Nephron (organoid): ENCODE results near the gene APEH.

Experiments used
- H3K27ac Mint-ChIP-seq, 3 experiments: 2 replicates each; pipeline ENCODE4 v1.8.0; 2020; ENCODE audit warnings: mixed read lengths in 3 of 3, mild to moderate bottlenecking in 2 of 3, moderate library complexity in 1 of 3
- H3K27me3 Mint-ChIP-seq: 2 replicates; pipeline ENCODE4 v1.8.0; 2021; ENCODE audit warnings: low read depth, mild to moderate bottlenecking, moderate library complexity, mixed read lengths
- H3K36me3 Mint-ChIP-seq: 2 replicates; pipeline ENCODE4 v1.8.0; 2020; ENCODE audit warnings: low read depth, mixed read lengths
- H3K4me1 Mint-ChIP-seq: 2 replicates; pipeline ENCODE4 v1.8.0; 2020; ENCODE audit warnings: mixed read lengths
- H3K4me3 Mint-ChIP-seq, 3 experiments: 2 replicates each; pipeline ENCODE4 v1.8.0; 2020; ENCODE audit warnings: mild to moderate bottlenecking in 3 of 3, mixed read lengths in 3 of 3, moderate library complexity in 2 of 3
- H3K9me3 Mint-ChIP-seq: 2 replicates; pipeline ENCODE4 v1.8.0; 2020; ENCODE audit warnings: mixed read lengths
- TF ChIP-seq, protein P1 (sequence below), 3 experiments: fragments of 200-600 bp; sonication (generic); IDR thresholded peaks; one replicate each; pipeline ENCODE4 v1.5.0; 2021; ENCODE audit warnings: antibody characterized with exemption in 3 of 3; ENCODE audit not compliant: unreplicated experiment in 3 of 3

The APEH gene

DNA sequence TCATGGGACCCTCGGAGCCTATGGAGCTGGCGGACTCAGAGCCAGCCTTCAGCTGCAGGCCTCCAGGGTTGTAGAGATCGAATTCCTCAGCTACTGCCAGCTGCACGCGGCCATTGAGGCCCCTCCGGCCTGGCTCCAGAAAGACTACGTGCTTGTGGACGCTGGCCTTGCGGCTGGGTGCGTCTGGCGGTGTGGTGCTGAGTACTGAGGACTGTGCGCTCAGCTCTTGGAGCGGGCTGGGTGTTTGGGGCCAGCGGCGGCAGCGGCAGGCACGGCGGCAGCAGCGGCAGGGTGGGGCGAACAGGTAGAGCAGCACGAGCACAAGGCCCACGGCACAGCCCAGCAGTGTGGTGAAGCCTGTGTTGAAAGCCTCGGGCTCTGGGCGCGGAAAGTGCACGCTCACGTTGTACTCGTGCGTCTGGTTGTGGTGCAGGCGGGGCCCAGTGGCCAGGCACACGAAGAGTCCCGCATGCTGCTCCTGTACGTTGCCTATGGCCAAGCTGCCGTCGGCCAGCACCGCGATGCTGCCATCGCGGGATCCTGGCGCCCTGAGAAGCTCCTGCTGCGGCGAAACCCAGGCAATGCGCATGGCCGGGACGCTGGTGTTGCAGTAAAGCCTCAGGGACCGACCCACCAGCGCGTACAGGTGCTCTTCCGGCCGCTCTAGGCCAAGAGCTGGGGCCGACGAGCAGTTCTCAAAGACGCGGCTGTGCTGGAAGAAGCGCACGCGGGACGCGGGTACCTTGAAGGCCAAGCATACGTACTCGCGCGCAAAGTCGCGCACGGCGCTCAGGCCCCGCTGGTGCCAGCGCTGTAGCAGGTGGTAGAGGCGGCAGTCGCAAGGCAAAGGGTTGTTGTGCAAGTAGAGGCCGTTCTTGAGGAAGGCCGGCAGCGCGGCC, 44.1 kb downstream of the APEH start:
- H3K4me1 Mint-ChIP-seq, result peaks cover 23% of the 10 kb centered on the region

DNA sequence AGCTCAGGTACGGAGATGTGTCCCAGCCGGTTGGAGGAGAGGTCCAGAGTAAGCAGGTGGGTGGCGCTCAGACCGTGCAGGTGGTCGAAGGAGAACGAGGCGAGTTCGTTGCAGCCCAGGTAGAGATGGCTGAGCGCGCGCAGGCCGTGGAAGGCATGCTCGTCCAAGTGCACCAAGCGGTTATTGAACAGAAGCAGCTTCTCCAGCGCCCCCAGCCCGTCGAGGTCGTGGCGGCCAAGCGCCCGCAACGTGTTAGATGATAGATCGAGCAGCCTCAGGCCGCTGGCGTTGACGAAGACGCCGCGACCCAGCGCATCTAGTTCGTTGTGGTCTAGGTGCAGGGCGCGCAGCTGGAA, 44.7 kb downstream of the APEH start:
- H3K4me3 Mint-ChIP-seq, result peak overlapping the region; percentile 85 to 93 (median 87)
- H3K4me1 Mint-ChIP-seq, result peaks cover 25% of the 10 kb centered on the region
- H3K9me3 Mint-ChIP-seq, result no peaks in the 10 kb centered on the region
- no peaks in the 10 kb centered on the region for H3K27me3 Mint-ChIP-seq
- TF ChIP-seq, protein P1, sequence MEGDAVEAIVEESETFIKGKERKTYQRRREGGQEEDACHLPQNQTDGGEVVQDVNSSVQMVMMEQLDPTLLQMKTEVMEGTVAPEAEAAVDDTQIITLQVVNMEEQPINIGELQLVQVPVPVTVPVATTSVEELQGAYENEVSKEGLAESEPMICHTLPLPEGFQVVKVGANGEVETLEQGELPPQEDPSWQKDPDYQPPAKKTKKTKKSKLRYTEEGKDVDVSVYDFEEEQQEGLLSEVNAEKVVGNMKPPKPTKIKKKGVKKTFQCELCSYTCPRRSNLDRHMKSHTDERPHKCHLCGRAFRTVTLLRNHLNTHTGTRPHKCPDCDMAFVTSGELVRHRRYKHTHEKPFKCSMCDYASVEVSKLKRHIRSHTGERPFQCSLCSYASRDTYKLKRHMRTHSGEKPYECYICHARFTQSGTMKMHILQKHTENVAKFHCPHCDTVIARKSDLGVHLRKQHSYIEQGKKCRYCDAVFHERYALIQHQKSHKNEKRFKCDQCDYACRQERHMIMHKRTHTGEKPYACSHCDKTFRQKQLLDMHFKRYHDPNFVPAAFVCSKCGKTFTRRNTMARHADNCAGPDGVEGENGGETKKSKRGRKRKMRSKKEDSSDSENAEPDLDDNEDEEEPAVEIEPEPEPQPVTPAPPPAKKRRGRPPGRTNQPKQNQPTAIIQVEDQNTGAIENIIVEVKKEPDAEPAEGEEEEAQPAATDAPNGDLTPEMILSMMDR (IDR thresholded peaks at IDR 0.05; ENCODE audit: unreplicated experiment in 3 of 3), result no peak
- peaks cover 8% of the 10 kb centered on the region for H3K36me3 Mint-ChIP-seq
- no peak overlapping the region for H3K27ac Mint-ChIP-seq

More for the DNA sequence above, 44.1 kb downstream of the APEH start:
- H3K27me3 Mint-ChIP-seq, result no peaks in the 10 kb centered on the region
- no peaks in the 10 kb centered on the region for H3K9me3 Mint-ChIP-seq
- TF ChIP-seq, protein P1 (IDR thresholded peaks at IDR 0.05; ENCODE audit: unreplicated experiment in 3 of 3), result no peak
- H3K4me3 Mint-ChIP-seq, result peak overlapping the region; percentile 85 to 93 (median 87)
- H3K27ac Mint-ChIP-seq, result no peak overlapping the region
- peaks cover 8% of the 10 kb centered on the region for H3K36me3 Mint-ChIP-seq

DNA sequence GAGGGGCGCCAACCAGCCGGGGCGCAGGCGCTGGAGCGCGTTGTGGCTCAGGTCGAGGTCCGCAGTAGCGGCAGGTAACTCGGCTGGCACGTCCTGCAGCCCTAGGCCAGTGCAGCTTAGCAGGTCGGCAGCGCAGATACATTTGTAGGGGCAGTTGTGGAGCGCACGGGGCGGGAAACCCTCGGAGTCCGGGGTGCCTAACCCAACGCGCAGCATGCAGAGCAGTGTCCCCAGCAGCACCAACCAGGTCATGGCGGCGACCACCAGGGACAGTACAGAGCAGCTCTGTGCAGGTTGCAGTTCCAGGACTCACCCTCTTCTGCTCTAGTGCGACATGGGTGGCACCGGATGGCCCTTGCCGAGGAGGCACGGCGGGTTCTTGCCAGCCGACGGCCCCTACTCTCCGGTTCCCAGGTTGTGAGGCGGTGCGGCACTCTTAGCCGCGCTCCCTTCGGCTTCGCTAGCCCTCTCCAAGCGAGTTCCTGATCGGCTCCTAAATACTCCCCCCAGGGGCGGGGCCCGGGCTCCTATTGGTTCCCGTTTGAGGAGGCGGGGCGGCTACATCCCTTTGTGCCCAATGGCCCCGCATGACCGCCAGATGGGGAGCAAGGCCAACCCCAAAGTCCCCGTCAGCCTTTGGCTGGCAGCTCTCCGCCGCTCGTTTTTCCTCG, 45.2 kb downstream of the APEH start, which contains the start of gene AMIGO3:
AMIGO3 (minus strand) TSS at position 471 of the 671 bp plus-strand sequence; CDS start at position 252, 219 bp downstream.
- peaks cover 25% of the 10 kb centered on the region for H3K4me1 Mint-ChIP-seq
- H3K4me3 Mint-ChIP-seq, result peak within 1 kb of the TSS; percentile 85 to 94 (median 93)
- no peaks in the 10 kb centered on the region for H3K27me3 Mint-ChIP-seq
- H3K36me3 Mint-ChIP-seq, result peaks cover 8% of the 10 kb centered on the region
- no peaks in the 10 kb centered on the region for H3K9me3 Mint-ChIP-seq
- peak within 1 kb of the TSS; percentile 58 to 86 (median 62) for H3K27ac Mint-ChIP-seq
- TF ChIP-seq, protein P1 (IDR thresholded peaks at IDR 0.05; ENCODE audit: unreplicated experiment in 3 of 3), result peak; percentile 66 to 82 (median 81)

DNA sequence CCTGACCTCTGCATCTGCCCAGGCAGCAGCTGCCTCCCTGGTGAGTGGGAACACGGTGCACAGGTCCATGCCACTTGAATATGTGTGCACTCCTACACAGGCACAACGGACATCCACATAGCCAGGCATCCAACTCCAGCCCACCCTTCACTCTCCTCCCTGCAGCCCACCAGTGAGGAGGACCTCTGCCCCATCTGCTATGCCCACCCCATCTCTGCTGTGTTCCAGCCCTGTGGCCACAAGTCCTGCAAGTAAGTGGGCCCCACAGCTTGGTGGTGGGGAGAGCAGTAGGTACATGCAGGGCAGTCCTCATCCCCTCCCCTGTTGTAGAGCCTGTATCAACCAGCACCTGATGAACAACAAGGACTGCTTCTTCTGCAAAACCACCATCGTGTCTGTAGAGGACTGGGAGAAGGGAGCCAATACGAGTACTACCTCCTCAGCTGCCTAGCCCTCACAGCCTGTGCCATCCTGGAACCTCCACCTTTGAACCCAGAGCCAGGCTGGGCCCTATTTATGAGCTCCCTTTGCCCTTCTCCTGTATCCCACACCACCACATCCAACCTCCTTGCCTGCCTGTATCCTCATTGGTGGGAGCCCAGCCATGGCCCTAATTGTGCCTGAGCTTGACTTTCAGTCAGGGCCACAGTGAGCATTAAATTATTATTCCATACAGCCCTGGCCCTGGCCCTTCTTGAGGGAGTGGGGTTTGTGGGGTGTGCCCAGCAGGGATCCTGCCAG, 46.9 kb downstream of the APEH start:
- Mint-ChIP-seq H3K4me1 (peaks cover 25% of the 10 kb centered on the region), H3K36me3 (peaks cover 12% of the 10 kb centered on the region), H3K27me3 (no peaks in the 10 kb centered on the region), H3K9me3 (no peaks in the 10 kb centered on the region), H3K4me3 (peak overlapping the region; percentile 63 to 94 (median 93)), H3K27ac (peak overlapping the region in 1 of 3 experiments; percentile 24)
- TF ChIP-seq, protein P1 (IDR thresholded peaks at IDR 0.05; ENCODE audit: unreplicated experiment in 3 of 3), result no peak

DNA sequence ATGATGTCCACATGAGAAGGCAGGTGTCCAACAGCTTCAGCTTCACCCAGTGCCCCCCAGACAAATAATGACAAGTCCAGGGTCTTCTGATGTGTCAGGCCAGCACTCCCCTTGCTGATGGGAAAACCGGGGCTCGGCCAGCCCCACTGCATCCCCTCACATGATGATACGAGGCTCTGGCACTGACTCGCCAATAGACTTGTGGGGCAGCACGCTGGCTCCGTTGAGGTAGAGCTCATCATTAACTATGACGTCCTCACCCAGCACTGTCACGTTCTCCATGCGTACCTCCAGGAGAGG, 47.4 kb downstream of the APEH start:
- peaks cover 25% of the 10 kb centered on the region for H3K4me1 Mint-ChIP-seq
- TF ChIP-seq, protein P1 (IDR thresholded peaks at IDR 0.05; ENCODE audit: unreplicated experiment in 3 of 3), result no peak

More for the DNA sequence above, 47.4 kb downstream of the APEH start:
- no peaks in the 10 kb centered on the region for H3K27me3 Mint-ChIP-seq
- H3K9me3 Mint-ChIP-seq, result no peaks in the 10 kb centered on the region
- H3K27ac Mint-ChIP-seq, result no peak overlapping the region
- peak overlapping the region; percentile 93 to 95 (median 94) for H3K4me3 Mint-ChIP-seq
- H3K36me3 Mint-ChIP-seq, result peaks cover 12% of the 10 kb centered on the region
